GM18873 (cell line): ENCODE data around the gene TOMM40L.
"Not testable (repeated sequence)": the region's sequence is repeated elsewhere in the genome, so short reads cannot be mapped to it uniquely, and the experiment has no call there.

Experiments
- ATAC-seq: cut with Tn5 transposase; IDR thresholded peaks from one replicate; pipeline ENCODE4 v1.9.1; 2021; ENCODE audit warnings: mild to moderate bottlenecking, moderate library complexity, moderate number of reproducible peaks; ENCODE audit not compliant: unreplicated experiment, low FRiP score

Gene TOMM40L

DNA sequence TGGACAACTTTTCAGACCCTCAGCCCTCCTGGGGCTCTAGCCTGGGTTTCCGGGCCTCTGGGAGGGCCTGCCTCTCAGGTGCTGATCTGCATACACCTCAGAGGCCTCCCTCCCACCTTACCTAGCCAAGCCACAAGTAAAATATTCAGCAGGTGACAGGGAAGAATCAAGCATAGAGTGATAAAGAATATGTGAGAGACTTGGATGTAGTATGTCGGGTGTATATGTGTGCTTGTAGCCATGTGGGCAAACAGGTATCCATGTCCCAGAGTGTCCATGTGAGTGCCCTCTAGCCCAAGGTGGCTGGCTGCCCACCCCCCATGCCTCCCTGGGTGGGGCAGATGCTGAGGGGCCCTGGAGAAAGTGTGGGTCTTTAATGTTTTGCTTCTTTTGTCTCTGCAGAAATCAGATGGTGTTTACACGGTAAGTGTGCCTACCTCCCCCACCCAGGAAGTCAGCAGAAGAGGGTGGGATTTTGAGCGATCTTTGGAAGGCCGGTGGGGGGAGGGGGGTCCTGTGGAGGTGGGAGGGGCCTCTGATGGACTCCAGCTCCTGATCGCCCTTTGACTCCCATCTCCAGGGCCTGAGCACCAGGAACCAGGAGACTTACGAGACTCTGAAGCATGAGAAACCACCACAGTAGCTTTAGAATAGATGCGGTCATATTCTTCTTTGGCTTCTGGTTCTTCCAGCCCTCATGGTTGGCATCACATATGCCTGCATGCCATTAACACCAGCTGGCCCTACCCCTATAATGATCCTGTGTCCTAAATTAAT is 7.4 kb upstream of the TOMM40L start:
- no peak for ATAC-seq

DNA sequence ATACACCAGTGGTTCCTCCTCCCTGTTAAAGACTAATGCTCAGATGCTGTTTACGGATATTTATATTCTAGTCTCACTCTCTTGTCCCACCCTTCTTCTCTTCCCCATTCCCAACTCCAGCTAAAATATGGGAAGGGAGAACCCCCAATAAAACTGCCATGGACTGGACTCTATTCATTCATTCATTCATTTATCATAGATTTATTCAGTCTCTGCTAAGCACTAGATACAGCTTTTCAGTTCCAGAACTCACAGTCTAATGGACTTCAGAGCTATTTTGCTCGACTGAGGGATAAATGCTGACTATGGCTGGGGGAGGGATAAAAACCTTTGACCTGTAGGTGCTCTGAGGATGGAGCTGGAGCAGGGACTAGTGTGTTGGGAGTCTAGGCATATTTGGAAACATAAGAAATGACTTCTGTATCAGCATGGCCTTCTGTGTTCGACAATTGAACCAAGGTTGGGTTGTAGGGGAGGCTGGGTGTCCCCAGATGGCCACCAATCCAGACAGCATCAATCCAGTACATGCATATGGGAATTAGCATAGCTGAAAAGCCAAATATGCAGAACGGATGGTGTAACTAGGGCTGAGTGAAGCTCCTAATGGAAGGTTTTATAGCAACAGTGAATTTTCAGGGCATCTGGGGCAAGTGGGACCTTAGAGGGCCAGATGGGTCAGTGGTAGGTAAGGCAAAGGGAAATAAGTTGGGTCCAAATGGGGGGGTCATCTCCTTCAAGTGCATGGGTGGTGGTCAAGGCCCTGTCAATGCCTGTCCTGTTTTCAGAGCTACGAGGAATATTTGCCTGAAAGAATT is 6.6 kb upstream of the TOMM40L start:
- ATAC-seq: no peak

DNA sequence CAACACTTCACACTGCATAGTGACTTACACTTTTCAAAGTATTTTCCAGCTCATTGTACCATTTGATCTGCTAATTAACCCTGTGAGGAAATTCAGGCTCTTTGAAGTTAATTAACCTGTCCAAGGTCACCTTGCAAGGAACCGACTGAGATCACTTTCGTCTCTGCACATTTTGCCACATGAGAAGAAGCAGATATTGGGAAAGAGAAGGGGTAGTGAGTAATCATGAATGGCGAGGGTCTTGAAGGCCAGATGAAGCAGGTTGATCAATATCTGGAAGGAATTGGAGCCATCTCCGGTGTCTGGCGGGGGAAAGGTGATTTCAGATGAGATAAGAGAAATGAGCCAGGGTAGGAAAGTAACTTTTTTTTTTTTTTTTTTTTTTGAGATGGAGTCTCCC is 5.9 kb upstream of the TOMM40L start:
- ATAC-seq: no peak

DNA sequence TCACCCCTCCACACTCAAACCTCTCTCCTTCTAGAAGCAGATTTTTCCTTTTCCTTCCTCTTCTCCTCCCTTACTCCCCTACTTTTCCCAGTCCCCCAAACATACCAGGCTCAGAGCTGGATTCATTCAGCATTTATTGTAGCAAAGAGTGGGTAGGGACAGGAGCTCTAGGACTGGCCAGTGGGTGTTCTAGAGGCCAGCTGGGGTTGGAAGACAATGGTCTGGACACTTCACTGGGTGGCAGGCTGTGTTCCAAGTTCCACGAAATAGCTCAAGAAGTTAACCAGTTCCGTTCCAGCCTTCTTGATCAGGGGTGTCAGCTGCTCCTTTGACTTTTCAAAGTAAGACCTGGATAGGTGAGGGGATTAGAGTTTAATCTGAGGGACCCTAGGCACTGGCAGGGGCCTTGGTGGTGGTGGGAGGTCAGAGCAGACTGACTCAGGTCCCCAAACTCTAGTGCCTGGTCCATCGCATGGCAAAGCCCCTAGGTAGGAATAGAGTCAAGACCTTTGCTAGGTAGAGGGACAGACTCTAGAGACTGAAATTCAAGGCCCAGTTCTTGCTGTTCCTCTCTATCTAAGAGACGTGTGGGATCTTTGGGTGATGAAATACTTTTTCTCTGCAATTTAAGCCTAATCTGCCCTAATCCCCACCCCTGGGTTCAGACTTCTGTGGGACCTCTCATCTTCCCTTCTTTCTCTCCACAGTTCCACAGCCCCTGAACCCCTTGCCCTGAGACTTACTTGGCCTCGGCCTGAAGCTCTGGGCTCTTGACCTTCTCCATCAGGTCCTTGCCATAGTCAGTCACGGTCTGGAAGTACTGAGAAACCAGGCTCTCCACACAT is 3.5 kb upstream of the TOMM40L start:
- no peak for ATAC-seq

DNA sequence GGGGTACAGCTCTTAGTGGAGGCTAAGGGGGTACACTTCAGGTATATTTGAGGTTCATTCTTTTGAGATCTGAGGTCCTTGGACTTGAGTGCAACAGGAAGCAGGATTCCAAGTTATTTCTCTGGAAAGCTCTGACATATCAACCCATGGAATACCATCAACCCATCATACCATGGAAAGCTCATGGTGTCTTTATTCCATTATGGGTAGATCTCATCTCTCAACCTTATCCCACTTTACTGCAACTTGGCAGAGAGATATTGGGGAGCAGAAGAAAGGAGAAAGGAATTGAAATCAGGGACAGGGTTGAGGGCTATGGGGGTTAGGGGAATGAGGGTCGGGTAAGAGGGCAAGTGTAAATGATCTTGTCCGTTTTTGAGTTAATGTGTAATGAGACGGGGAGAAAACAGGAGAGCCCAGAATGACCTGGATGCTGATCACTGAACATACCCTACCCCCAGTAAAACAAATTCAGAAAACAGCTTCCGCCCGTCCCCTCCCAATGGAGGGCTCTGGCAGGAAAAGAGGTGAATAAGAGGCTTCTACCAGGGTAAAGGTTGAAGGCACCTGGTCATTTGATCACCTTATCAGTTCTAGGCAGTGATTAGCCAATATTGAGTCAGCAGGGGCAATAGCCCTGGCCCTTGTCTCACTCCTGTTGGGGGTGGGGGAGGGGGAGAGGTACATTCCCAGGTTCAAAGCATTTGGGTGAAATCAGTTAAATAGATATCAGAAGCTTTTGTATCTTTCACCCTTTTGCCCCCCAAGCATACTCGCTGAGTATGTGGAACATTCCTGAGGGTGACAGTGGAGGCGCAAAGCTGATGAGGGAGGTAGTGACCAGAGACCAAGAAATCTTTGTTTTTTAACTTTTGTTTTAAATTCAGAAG is 1.8 kb upstream of the TOMM40L start:
- ATAC-seq: no peak

DNA sequence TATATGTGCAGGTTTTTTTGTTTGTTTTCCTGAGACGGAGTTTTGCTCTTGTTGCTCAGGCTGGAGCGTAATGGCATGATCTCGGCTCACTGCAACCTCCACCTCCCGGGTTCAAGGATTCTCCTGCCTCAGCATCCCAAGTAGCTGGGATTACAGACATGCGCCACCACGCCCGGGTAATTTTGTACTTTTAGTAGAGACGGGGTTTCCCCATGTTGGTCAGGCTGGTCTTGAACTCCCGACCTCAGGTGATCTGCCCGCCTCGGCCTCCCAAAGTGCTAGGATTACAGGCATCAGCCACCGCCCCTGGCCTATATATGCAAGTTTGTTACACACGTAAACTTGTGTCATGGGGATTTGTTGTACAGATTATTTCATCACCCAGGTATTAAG is 1.2 kb upstream of the TOMM40L start:
- ATAC-seq: not testable (repeated sequence)

DNA sequence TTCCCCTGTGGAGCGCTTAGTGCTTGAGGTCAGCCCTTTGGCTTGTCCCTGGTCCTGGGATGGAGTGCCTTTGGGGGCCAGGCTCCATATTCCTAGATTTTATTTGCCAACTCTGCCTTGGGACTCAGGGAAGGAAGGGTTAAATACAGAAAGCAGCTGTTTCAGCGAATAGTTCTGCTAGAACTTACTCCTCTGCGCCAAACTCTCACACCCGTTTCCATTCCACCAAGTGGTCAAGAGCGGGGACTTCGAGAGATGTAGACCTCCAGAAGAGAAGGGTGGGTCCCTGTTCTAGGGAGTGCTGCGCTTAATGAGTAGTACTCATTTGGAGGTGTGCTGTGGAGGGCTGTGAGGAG is 704 bp upstream of the TOMM40L start:
- ATAC-seq: no peak

DNA sequence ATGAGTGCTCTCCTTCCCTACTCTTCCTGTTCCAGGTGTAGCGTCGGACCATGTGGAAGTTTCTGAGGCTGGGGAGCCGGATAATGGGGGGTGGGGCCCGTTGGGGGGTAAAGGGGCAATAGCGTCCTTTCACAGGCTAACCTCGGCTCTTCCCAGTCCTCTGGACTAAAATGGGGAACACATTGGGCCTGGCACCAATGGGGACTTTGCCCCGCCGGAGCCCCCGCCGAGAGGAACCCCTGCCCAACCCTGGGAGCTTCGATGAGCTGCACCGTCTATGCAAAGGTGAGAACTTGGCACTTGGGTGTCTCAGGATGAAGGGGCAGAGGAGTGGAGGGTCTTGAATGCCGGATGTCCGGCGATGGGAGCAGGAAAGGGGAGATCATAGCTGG is 456 bp downstream of the TOMM40L start:
- no peak for ATAC-seq

DNA sequence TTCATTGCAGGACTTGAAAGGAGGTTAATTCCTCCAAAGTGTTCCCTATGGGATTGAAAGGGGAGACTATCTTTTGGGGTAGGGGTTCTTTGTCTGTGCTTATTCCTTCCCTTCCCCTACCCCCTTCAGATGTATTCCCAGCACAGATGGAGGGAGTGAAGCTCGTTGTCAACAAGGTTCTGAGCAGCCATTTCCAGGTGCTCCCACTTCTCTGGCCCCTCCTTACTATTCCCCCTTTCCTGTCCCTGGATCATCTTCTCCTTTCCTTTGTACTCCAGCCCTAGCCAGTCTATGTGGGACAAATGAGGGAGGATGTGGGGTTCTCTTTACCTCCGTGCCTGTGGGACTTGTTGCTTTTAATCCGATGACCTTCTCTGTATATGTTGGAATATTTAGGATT is 899 bp downstream of the TOMM40L start:
- no peak for ATAC-seq

DNA sequence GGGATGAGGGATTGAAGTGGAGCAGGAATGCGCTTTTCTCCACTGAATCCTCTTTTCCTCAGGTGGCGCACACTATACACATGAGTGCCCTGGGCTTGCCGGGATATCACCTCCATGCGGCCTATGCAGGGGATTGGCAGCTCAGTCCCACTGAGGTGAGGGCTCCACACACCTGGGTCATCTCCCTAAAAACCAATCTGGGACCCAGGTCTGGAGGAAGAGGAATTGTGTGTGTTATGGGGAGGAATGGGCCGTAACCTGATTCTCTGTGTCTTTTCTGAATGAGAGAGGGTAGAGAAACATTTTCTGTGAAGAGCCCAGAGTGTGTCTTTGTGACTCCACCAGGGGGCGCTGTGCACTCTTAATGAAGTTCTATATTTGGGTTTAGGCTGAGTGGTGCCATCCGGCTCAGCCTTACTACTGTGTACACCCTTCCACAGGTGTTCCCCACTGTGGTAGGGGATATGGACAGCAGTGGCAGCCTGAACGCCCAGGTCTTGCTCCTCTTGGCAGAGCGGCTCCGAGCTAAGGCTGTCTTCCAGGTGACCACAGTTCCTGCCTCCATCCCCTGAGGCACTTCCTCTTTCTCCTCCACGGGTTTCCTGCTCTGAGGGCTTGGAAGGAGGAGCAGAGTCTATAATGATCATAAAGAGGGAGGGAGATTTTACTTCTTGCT is 1.5 kb downstream of the TOMM40L start:
- ATAC-seq: peak; percentile 37

DNA sequence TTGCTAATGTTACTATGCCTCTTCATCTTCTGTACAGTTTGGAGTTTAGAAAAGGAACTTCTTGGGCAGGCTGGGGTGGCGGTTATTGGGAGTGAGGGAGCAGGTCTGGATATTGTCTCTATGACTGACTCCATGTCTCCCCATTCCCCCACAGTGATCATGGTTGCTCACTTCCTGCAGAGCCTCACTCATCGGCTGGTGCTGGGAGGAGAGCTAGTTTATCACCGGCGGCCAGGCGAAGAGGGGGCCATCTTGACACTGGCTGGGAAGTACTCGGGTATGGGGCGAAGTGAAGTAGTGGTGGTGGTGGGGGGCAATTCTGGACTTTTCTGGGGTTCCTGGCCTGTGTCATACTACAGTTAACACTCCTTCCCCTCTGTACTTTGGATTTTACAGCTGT is 2.2 kb downstream of the TOMM40L start:
- no peak for ATAC-seq

DNA sequence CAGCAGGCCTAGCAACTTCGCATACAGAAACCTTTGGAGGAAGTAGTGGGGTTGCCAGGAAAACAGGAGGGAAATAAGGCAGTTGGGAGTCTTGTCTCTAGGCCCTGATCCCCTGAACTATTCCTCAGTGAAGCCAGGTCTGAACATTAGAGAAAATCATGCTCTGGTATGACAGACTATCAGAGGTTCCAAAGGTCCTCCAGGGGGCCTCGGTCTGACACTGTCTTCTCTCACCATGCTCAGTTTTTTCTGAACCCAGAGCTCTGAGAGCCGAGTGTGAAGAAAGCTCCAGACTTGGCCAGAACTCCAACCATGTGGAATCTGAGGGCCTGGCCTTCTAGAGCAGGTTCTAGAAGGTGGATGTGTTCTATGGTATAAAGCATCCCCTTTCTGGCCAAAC is 4.0 kb downstream of the TOMM40L start:
- ATAC-seq: no peak

DNA sequence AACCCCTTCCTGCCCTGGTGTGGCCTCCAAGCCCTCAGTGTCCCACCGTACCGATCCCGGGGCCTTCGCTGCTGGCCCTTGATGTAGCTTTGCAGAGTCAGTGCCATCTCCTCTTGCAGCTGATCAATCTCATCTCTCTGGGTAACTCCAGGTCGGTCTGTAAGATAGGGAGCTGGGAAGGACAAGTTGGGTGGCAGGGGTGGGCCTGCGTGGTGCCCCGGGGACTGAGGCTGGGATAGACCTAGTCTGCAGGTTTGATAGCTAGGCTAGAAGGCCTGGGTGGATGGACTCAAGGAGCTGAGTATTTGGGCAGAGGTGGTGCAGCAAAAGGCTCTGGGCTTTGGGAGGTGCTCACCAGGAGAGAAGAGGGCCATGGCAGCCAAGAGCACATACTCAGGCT is 4.9 kb downstream of the TOMM40L start:
- no peak for ATAC-seq

DNA sequence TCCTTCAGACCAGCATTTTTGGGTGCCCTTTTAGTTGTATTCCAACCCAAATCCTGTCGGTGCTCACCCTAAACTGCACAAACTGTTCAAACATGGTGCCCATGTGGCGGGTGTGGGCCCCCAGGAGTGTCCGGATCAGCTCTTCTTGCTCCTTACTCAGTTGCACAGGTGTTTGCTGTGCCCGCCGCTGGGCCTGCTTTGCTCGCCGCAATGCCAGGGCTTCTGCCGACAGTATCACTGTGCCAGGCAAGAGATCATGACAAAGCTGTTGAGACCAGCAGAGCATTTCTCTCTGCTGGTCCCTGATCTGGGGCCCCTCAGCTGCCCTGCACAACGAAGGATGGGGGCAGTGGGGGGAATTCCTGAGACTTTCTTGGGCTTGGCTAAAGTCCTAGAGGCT is 7.2 kb downstream of the TOMM40L start:
- ATAC-seq: no peak

DNA sequence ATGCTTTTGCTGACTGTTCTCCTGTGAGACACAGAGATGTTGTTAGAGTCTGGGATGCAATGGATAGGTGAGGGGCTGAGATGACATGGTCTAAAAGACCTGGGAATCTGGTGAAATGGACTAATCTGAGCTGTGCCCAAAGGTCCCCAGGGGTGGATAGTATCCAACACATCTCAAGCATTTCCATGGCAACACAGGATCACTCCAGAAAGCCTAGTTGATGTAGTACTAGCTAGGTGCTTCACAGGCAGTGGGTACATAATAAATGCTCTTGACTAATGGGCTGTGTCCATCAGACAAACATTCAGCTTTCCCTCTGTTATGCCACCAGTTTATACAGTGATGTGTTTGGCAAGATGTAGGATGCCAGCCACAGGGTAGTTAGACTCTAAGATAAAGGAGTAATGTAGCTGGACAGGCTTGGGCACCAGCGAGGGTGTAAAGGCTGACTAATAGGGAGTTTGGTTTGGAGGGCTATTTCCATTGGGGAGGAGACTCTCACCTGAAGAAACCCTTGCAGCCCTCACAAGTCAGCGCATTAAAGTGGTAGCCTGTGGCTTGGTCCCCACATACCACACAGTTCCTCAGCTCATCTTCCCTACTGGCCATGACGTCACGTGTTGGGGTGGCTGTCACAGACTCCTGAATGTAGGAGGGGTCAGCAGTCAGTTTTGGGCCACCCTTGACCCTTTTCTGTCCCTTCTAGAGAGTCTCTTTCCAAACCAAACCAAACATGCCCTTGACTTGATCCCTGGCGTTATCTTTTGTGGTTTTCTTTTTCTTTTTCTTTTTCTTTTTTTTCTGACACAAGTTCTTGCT is 10.3 kb downstream of the TOMM40L start:
- no peak for ATAC-seq

DNA sequence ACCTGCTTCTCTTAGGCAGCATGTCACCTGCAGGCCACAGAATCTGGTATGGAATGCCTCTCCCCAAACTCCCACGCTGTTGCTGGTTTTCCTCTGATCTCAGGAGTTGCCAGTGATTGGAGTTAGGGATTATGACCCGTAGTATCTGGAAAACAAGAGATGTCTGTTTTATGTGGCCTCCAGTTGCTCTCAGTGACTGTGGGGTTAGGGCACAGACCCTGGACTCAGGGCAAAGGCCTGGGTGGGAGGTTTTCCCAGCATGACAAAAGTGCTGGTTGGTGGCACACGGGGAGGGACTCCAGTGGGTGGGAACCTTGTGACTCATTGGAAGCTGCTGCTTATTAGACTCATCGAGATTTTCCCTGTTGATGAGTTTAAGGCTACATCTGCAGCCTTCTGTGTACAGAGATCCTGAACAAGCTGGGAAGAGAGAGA is 12.2 kb downstream of the TOMM40L start, which contains the start of gene NR1I3:
Gene NR1I3 (minus strand): TSS at position 165 of the 435 bp plus-strand sequence. CDS start 1,638 bp downstream, outside the sequence.
- ATAC-seq: no peak

DNA sequence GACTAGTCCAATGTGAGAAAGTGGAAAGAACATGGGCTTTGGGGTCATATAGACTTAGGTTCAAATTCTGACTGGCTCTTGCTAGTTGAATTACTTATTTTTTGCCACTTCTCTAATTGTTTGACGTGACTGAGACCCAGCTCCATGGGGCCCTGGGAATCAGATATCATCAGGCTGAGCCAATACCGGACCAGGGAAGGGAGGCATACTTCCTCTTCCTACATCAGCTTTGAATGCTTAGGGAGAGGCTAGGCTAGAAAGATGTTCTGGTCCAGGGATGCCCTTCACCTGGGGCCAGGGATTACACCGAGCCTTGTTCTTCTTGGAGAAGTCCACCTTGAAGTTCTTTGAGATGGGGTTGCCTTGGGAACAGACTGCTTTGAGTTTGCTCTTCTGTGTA is 15.8 kb downstream of the TOMM40L start:
- no peak for ATAC-seq

DNA sequence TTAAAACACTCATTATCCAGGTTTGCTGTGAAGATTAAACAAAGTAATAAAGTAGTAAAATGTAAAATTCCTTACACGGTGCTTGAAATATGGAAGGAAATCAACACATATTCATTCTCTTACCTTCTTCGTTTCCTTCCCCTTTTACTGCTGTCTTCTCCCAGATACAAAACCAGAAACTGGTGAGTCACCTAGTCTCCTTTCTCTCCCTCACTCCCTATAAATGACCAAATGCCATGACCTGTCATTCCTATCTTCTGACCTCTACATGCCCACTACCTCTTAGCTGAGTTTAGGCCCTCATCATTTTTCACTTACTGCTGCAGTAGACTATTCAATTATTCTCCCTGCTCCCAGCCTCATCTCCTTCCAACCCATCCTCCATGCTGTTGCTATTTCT is 16.5 kb downstream of the TOMM40L start:
- ATAC-seq: no peak

DNA sequence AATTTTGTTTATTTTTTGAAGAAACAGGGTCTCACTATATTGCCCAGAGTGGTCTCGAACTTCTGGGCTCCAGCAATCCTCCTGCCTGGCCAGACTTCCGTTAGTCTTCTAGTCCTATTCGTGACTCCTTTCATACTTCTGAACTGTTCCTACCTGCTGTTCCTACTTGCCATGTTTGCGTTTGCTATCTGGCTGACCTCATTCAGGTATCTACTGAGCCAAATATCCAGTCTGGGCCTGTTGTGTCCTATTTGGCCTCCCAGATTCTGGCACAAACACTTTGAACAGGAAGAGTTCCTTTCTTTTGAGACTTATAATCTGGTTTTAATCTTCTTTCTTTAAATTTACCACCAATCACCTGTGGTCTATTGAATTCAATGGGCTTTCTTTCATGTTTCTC is 19.0 kb downstream of the TOMM40L start:
- no peak for ATAC-seq
